Psoas muscle (tissue), 8 donors: ENCODE data around the gene PMEPA1. TPM values are rescaled to one million over a fixed set of nuclear protein-coding genes. Genes with fewer than 3 reads are reported as not detected.

Source experiments
- ATAC-seq, 4 donors: fragments of 200-7000 bp; cut with Tn5 transposase; one replicate each; pipeline ENCODE4 v1.9.1; 2020; ENCODE audit warnings: moderate library complexity in 3 of 4, mild to moderate bottlenecking in 2 of 4
- DNase-seq, 2 donors: peaks; one replicate each; pipeline ENCODE4 v3.0.0-alpha.2; 2020
- H3K27ac ChIP-seq: fragments of 200-600 bp; one replicate; pipeline ENCODE4 v1.8.0; 2022
- H3K27me3 ChIP-seq, 3 donors: fragments of 200-600 bp in 1 of 3; one replicate each; pipeline versions ENCODE4 v1.6.1 to v1.8.0; 2013 to 2022; ENCODE audit warnings: low read length in 2 of 3, mild to moderate bottlenecking in 2 of 3, moderate library complexity in 1 of 3; ENCODE audit not compliant: insufficient read depth in 3 of 3
- H3K36me3 ChIP-seq, 2 donors: fragments of 200-600 bp in 1 of 2; one replicate each; pipeline versions ENCODE4 v1.6.1 to v1.8.0; 2013 to 2022; ENCODE audit warnings: low read depth in 1 of 2, mild to moderate bottlenecking in 1 of 2, moderate library complexity in 1 of 2; ENCODE audit not compliant: insufficient read depth in 1 of 2
- H3K4me1 ChIP-seq: fragments of 200-600 bp; one replicate; pipeline ENCODE4 v1.8.0; 2022
- H3K4me3 ChIP-seq: fragments of 200-600 bp; one replicate; pipeline ENCODE4 v1.8.0; 2022; ENCODE audit warnings: mild to moderate bottlenecking
- H3K9me3 ChIP-seq: fragments of 200-600 bp; one replicate; pipeline ENCODE4 v1.8.0; 2022
- CTCF ChIP-seq: fragments of 200-600 bp; IDR thresholded peaks from one replicate; pipeline ENCODE4 v1.8.0; 2022; ENCODE audit warnings: antibody characterized with exemption
- WGBS, 3 donors: extraction: QIAGEN DNeasy Blood & Tissue Kit; methylation state at CpG; one replicate each; pipeline versions ENCODE4 v1.1.6 to v1.1.7; 2013; 5-methylcytosine and 5-hydroxymethylcytosine counted together
- intact Hi-C, 2 donors: fragments of 100-400 bp; cut with DNase I; formaldehyde crosslinking; loops; one replicate each; pipeline versions ENCODE4 v1.11.0 to v1.14.2; 2022
- polyA plus RNA-seq, 3 donors: library from polyadenylated mRNA; stranded (reverse); fragments of 200-250 nt; gene quantifications; one replicate each; pipeline ENCODE4 v1.2.3, GENCODE V29; 2013
- total RNA-seq, 4 donors: library from RNA; stranded (reverse); fragmentation: NEBNext Ultra II Directional in 2 of 4; extraction: Animal tissue kit (Norgen Biotek cat#: 25700) in 2 of 4; gene quantifications; one replicate each; pipeline versions ENCODE4 v1.2.1 to v1.2.4, GENCODE V29; 2021 to 2023
- donor health status: healthy with polysubstance abuse.
- donor health status: DM: no; HTN: no; CAD: no; lungs with moderate emphysema.
- donor health status: Bipolar disorder and iron deficiency.
- donor health status: healthy.
- donor health status: DM: yes; HTN: yes; CAD: no.
- donor health status: DM: no; HTN: no; CAD: no.
- donor health status: DM: no; HTN: no; CAD: no.
- donor health status: DM: yes; HTN: yes; CAD: no.

Gene PMEPA1
- total and polyA plus RNA-seq, 7 donors = 8.9 to 34.0 (median 17.1) TPM

GRCh38 chr20:57710841-57711240 is 1.0 kb upstream of the PMEPA1 start:
- no peaks in the 10 kb centered on the region for H3K36me3 ChIP-seq
- DNase-seq = no peak
- no peak for TF ChIP-seq CTCF
- WGBS, 3 donors = 19 to 49% (median 24%) methylated on average over 6 of the region's 6 CpGs
- peak overlapping the region; percentile 69 for H3K4me3 ChIP-seq
- peaks cover 64% of the 10 kb centered on the region for H3K4me1 ChIP-seq
- no peaks in the 10 kb centered on the region for H3K9me3 ChIP-seq
- intact Hi-C loops = no loop called here
- no peaks in the 10 kb centered on the region for H3K27me3 ChIP-seq
- H3K27ac ChIP-seq = peak overlapping the region; percentile 83
- no peak for ATAC-seq

GRCh38 chr20:57708694-57709673 is 831 bp downstream of the PMEPA1 start:
- 2 to 5% (median 2%) methylated on average over 63 to 108 of the region's 108 CpGs for whole genome bisulfite sequencing, 3 donors
- H3K4me1 ChIP-seq = peaks cover 51% of the 10 kb centered on the region
- ATAC-seq (no peak), DNase-seq (peak; percentile 46 to 68)
- H3K9me3 ChIP-seq = no peaks in the 10 kb centered on the region
- peak overlapping the region; percentile 70 for H3K27ac ChIP-seq
- no peaks in the 10 kb centered on the region for H3K36me3 ChIP-seq
- peak overlapping the region; percentile 69 for H3K4me3 ChIP-seq
- intact Hi-C loops = loop anchor here in 1 of 2 donors (5.0 to 10.0 kb wide), 2 partner anchors 38 to 334 kb away; no protein-coding TSS in a partner anchor
- no peak for TF ChIP-seq CTCF
- H3K27me3 ChIP-seq = no peaks in the 10 kb centered on the region

- ATAC-seq = peak; percentile 36 to 61 (median 56)
- Histone ChIP-seq H3K36me3 (no peaks in the 10 kb centered on the region), H3K4me1 (peaks cover 48% of the 10 kb centered on the region), H3K27me3 (no peaks in the 10 kb centered on the region), H3K9me3 (no peaks in the 10 kb centered on the region), H3K4me3 (peak overlapping the region; percentile 69), H3K27ac (peak overlapping the region; percentile 70)
- intact Hi-C loops = loop anchor here in 1 of 2 donors (5.0 to 10.0 kb wide), 2 partner anchors 39 to 333 kb away; no protein-coding TSS in a partner anchor
- 44 to 67% (median 45%) methylated on average over 23 of the region's 23 CpGs for WGBS, 3 donors
- no peak for TF ChIP-seq CTCF
- DNase-seq = no peak
These were observed 1.7 kb downstream of the PMEPA1 start for GRCh38 chr20:57707849-57708693.

- intact Hi-C loops = loop anchor here in 1 of 2 donors (5.0 to 10.0 kb wide), 2 partner anchors 40 to 333 kb away; no protein-coding TSS in a partner anchor
- no peak for TF ChIP-seq CTCF
- ATAC-seq (no peak), DNase-seq (no peak)
- Histone ChIP-seq H3K27me3 (no peaks in the 10 kb centered on the region), H3K4me3 (peak overlapping the region; percentile 69), H3K9me3 (no peaks in the 10 kb centered on the region), H3K27ac (peak overlapping the region; percentile 70), H3K36me3 (no peaks in the 10 kb centered on the region), H3K4me1 (peaks cover 47% of the 10 kb centered on the region)
- WGBS, 3 donors = 77 to 88% (median 82%) methylated on average over 7 of the region's 7 CpGs
These were observed 2.5 kb downstream of the PMEPA1 start for GRCh38 chr20:57707320-57707719.
